Mesothelial cell of epicardium (in vitro differentiated cells): ENCODE results near the gene PRKG1. TPM values are rescaled to one million over a fixed set of nuclear protein-coding genes. Genes with fewer than 3 reads are reported as not detected.

Experiments
- DNase-seq, 2 experiments: peaks; one replicate each; pipeline ENCODE4 v3.0.0; 2021; ENCODE audit warnings: low spot score in 2 of 2; ENCODE audit not compliant: unreplicated experiment in 2 of 2
- H3K27ac Mint-ChIP-seq: 2 replicates; pipeline ENCODE4 v1.8.0; 2021; ENCODE audit warnings: mixed read lengths
- H3K27me3 Mint-ChIP-seq: 2 replicates; pipeline ENCODE4 v1.8.0; 2021; ENCODE audit warnings: low read depth, mixed read lengths
- H3K36me3 Mint-ChIP-seq: 2 replicates; pipeline ENCODE4 v1.8.0; 2021; ENCODE audit warnings: mixed read lengths
- H3K4me1 Mint-ChIP-seq: 2 replicates; pipeline ENCODE4 v1.8.0; 2021; ENCODE audit warnings: mixed read lengths
- H3K4me3 Mint-ChIP-seq: 2 replicates; pipeline ENCODE4 v1.8.0; 2021; ENCODE audit warnings: mild to moderate bottlenecking, moderate library complexity, mixed read lengths
- H3K9me3 Mint-ChIP-seq: 2 replicates; pipeline ENCODE4 v1.8.0; 2021; ENCODE audit warnings: mixed read lengths
- CTCF ChIP-seq: fragments of 200-600 bp; sonication (generic); IDR thresholded peaks from one replicate; pipeline ENCODE4 v1.5.0; 2021; ENCODE audit warnings: antibody characterized with exemption; ENCODE audit not compliant: unreplicated experiment
- total RNA-seq: library from RNA; stranded (reverse); gene quantifications from 3 replicates; pipeline ENCODE4 v1.2.1, GENCODE V29; 2021

PRKG1 gene
- total RNA-seq, 1 donor from 2014 or later = 37.0 TPM

DNA sequence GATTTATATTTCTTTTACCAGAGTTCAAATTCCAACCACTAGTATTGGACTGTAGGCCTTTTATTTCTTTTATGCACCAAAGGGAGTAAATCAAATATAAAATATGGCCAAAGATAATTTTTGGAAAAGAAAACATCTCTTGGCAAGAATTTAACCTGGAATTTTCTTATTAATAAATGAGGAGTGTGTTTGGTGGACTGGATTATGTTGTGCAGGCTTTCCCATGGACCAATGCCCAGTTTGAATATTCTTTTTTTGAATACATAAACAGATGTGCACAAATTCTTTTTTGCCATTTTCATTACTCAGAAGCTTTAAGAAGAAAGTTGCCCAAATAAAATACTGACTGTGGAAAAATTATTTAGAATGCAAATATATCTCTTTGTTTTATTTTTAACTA, 22.1 kb upstream of the PRKG1 start:
- Mint-ChIP-seq H3K27me3 (no peaks in the 10 kb centered on the region), H3K36me3 (no peaks in the 10 kb centered on the region), H3K27ac (no peak overlapping the region), H3K4me3 (no peak overlapping the region), H3K4me1 (peaks cover 14% of the 10 kb centered on the region), H3K9me3 (peaks cover 4% of the 10 kb centered on the region)
- no peak for DNase-seq
- no peak for TF ChIP-seq CTCF

GRCh38 chr10:51057925-51058324, 16.4 kb upstream of the PRKG1 start:
- peaks cover 13% of the 10 kb centered on the region for H3K36me3 Mint-ChIP-seq
- H3K27ac Mint-ChIP-seq = no peak overlapping the region
- no peaks in the 10 kb centered on the region for H3K4me1 Mint-ChIP-seq
- no peak for TF ChIP-seq CTCF
- DNase-seq = no peak
- no peak overlapping the region for H3K4me3 Mint-ChIP-seq
- H3K9me3 Mint-ChIP-seq = peaks cover 26% of the 10 kb centered on the region
- no peaks in the 10 kb centered on the region for H3K27me3 Mint-ChIP-seq

- H3K4me1 Mint-ChIP-seq = peaks cover 22% of the 10 kb centered on the region
- TF ChIP-seq CTCF = no peak
These were observed 11.1 kb upstream of the PRKG1 start for GRCh38 chr10:51063166-51063565.

GRCh38 chr10:51063659-51064535, 10.4 kb upstream of the PRKG1 start:
- Mint-ChIP-seq H3K27ac (no peak overlapping the region), H3K36me3 (peaks cover 8% of the 10 kb centered on the region), H3K4me1 (peaks cover 22% of the 10 kb centered on the region), H3K4me3 (no peak overlapping the region), H3K9me3 (peaks cover 10% of the 10 kb centered on the region), H3K27me3 (no peaks in the 10 kb centered on the region)
- TF ChIP-seq CTCF = peak; percentile 64
- no peak for DNase-seq

More at GRCh38 chr10:51063166-51063565, 11.1 kb upstream of the PRKG1 start:
- Mint-ChIP-seq H3K36me3 (peaks cover 13% of the 10 kb centered on the region), H3K4me3 (no peak overlapping the region), H3K27me3 (no peaks in the 10 kb centered on the region), H3K9me3 (peaks cover 16% of the 10 kb centered on the region), H3K27ac (no peak overlapping the region)
- DNase-seq = no peak

- H3K27ac Mint-ChIP-seq = no peak overlapping the region
- TF ChIP-seq CTCF = no peak
- H3K9me3 Mint-ChIP-seq = peaks cover 4% of the 10 kb centered on the region
- H3K27me3 Mint-ChIP-seq = no peaks in the 10 kb centered on the region
- peaks cover under 1% of the 10 kb centered on the region for H3K36me3 Mint-ChIP-seq
- no peak for DNase-seq
- peaks cover 22% of the 10 kb centered on the region for H3K4me1 Mint-ChIP-seq
- H3K4me3 Mint-ChIP-seq = no peak overlapping the region
These were observed 8.1 kb upstream of the PRKG1 start for GRCh38 chr10:51066231-51066630.
